HEK293T (cell line): ENCODE data around the gene MSH3.

Experiments
- FOXK2 ChIP-seq: fragments of 450-650 bp; IDR thresholded peaks from 2 replicates; pipeline ENCODE4 v1.6.1; 2016; ENCODE audit warnings: mild to moderate bottlenecking
- FOXM1 ChIP-seq: fragments of 450-650 bp; IDR thresholded peaks from 2 replicates; pipeline ENCODE4 v1.6.1; 2017; ENCODE audit warnings: mild to moderate bottlenecking, borderline replicate concordance
- HDGF ChIP-seq: fragments of 450-650 bp; IDR thresholded peaks from 2 replicates; pipeline ENCODE4 v1.6.1; 2017; ENCODE audit warnings: antibody characterized with exemption, borderline replicate concordance
- L3MBTL2 ChIP-seq: fragments of 450-650 bp; conservative IDR thresholded peaks from 2 replicates; pipeline ENCODE4 v1.6.1; 2016; ENCODE audit warnings: mild to moderate bottlenecking
- NFRKB ChIP-seq: fragments of 450-650 bp; IDR thresholded peaks from 2 replicates; pipeline ENCODE4 v1.6.1; 2016; ENCODE audit warnings: mild to moderate bottlenecking, moderate library complexity
- PKNOX1 ChIP-seq: fragments of 450-650 bp; IDR thresholded peaks from 2 replicates; pipeline ENCODE4 v1.6.1; 2016
- SP1 ChIP-seq: fragments of 450-650 bp; IDR thresholded peaks from 2 replicates; pipeline ENCODE4 v1.6.1; 2017
- SUZ12 ChIP-seq: fragments of 450-650 bp; IDR thresholded peaks from 2 replicates; pipeline ENCODE4 v1.6.1; 2016; ENCODE audit warnings: mild to moderate bottlenecking

DNA sequence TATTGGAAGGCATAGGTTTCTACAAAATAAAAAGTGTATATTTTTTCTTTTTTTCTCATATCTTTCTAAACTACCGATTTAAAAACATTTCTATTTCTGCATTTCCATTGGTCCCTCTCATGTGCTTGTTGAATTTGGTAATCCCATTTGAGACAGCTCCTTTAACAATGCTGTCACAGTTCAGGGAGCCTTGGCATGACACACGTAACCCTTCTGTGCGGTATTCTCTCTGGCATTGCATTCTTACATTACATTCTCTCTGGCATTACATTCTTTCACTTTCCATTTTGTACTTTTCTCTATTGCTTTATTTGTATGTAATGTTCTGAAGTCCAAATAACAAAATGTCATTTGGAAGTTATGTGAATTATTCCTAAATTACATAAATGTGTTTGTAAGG lies 155.0 kb downstream of the MSH3 start:
- TF ChIP-seq SP1 (no peak), HDGF (no peak), FOXM1 (no peak), FOXK2 (no peak), L3MBTL2 (no peak), NFRKB (no peak), PKNOX1 (no peak), SUZ12 (no peak)
